Lower leg skin (tissue), 4 donors: ENCODE results near the gene IL17D. TPM values are rescaled to one million over a fixed set of nuclear protein-coding genes. Genes with fewer than 3 reads are reported as not detected.

Experiments
- DNase-seq, 2 donors: peaks; one replicate each; pipeline ENCODE4 v3.0.0-alpha.2; 2019; ENCODE audit warnings: low spot score in 2 of 2
- H3K4me3 ChIP-seq: fragments of 200-600 bp; sonication (generic); 2 replicates; pipeline ENCODE4 v1.5.1; 2017; ENCODE audit warnings: mild to moderate bottlenecking, low read depth; ENCODE audit not compliant: poor library complexity, severe bottlenecking
- CTCF ChIP-seq, 3 donors: fragments of 450-650 bp; IDR thresholded peaks; one replicate each; pipeline ENCODE4 v1.5.1; 2016; ENCODE audit warnings: antibody characterized with exemption in 3 of 3, mild to moderate bottlenecking in 3 of 3, moderate library complexity in 2 of 3
- POLR2A ChIP-seq, 2 donors: fragments of 450-650 bp; IDR thresholded peaks; one replicate each; pipeline ENCODE4 v1.6.1; 2016 to 2017; ENCODE audit warnings: antibody characterized with exemption in 2 of 2, mild to moderate bottlenecking in 1 of 2, moderate library complexity in 1 of 2
- WGBS, 2 donors: methylation state at CpG; one replicate each; pipeline ENCODE4 v1.1.5; 2018; 5-methylcytosine and 5-hydroxymethylcytosine counted together
- intact Hi-C: fragments of 100-400 bp; cut with DNase I; formaldehyde crosslinking; loops from one replicate; pipeline ENCODE4 v1.15.0; 2023; ENCODE audit warnings: low total_unique reads
- total RNA-seq, 4 donors: library from RNA; depleted of rRNA; stranded (reverse); fragments of >200 nt; gene quantifications; one replicate each; pipeline ENCODE4 v1.1.0, GENCODE V29; 2016

IL17D gene
- total RNA-seq, 4 donors from 2014 or later: 0.76 to 3.5 (median 1.9) TPM

GRCh38 chr13:20760872-20761271 lies 57.4 kb downstream of the IL17D start:
- DNase-seq: no peak
- H3K4me3 ChIP-seq: no peak overlapping the region
- TF ChIP-seq POLR2A (IDR thresholded peaks at IDR 0.05): no peak
- intact Hi-C loops: no loop called here
- WGBS, 2 donors: 70 to 84% methylated on average over 3 of the region's 3 CpGs

GRCh38 chr13:20767309-20767943 lies 63.9 kb downstream of the IL17D start:
- no peak overlapping the region for H3K4me3 ChIP-seq
- TF ChIP-seq POLR2A (IDR thresholded peaks at IDR 0.05) (no peak), CTCF (IDR thresholded peaks at IDR 0.05) (no peak)
- WGBS, 2 donors: 92 to 93% methylated on average over 2 of the region's 2 CpGs
- no peak for DNase-seq
- intact Hi-C loops: no loop called here

GRCh38 chr13:20769091-20769490 lies 65.6 kb downstream of the IL17D start:
- TF ChIP-seq CTCF (IDR thresholded peaks at IDR 0.05) (no peak), POLR2A (IDR thresholded peaks at IDR 0.05) (no peak)
- no peak overlapping the region for H3K4me3 ChIP-seq
- no peak for DNase-seq
- intact Hi-C loops: no loop called here
- 40 to 88% methylated on average over 2 of the region's 2 CpGs for whole genome bisulfite sequencing, 2 donors

GRCh38 chr13:20769834-20770233 lies 66.3 kb downstream of the IL17D start:
- DNase-seq: no peak
- H3K4me3 ChIP-seq: no peak overlapping the region
- WGBS, 2 donors: 100% methylated on average over 1 of the region's 1 CpG
- intact Hi-C loops: no loop called here
- TF ChIP-seq CTCF (IDR thresholded peaks at IDR 0.05) (no peak), POLR2A (IDR thresholded peaks at IDR 0.05) (no peak)

Other genes with a start within 250 kb of the IL17D start
- 10 to 100 TPM; 10.3 to 21.4 (median 16.8) TPM for gene CRYL1, start 177.8 kb upstream of the IL17D start, total RNA-seq
- gene IFT88, start 136.5 kb upstream of the IL17D start, total RNA-seq: 1 to 10 TPM; 3.5 to 8.0 (median 6.9) TPM
- 10 to 100 TPM in 1 of 4 donors, 1 to 10 TPM in 3; 2.6 to 10.8 (median 5.8) TPM for gene EEF1AKMT1, start 70.3 kb downstream of the IL17D start, total RNA-seq
- gene XPO4, start 199.0 kb downstream of the IL17D start, total RNA-seq: 10 to 100 TPM in 3 of 4 donors, 1 to 10 TPM in 1; 8.9 to 16.1 (median 13.8) TPM